Measurements from ENCODE around the gene DGKH. TPM values are rescaled to one million over a fixed set of nuclear protein-coding genes. Genes with fewer than 3 reads are reported as not detected.

DGKH gene
- total RNA-seq, 1 experiment from 2014 or later: 4.2 TPM

DNA sequence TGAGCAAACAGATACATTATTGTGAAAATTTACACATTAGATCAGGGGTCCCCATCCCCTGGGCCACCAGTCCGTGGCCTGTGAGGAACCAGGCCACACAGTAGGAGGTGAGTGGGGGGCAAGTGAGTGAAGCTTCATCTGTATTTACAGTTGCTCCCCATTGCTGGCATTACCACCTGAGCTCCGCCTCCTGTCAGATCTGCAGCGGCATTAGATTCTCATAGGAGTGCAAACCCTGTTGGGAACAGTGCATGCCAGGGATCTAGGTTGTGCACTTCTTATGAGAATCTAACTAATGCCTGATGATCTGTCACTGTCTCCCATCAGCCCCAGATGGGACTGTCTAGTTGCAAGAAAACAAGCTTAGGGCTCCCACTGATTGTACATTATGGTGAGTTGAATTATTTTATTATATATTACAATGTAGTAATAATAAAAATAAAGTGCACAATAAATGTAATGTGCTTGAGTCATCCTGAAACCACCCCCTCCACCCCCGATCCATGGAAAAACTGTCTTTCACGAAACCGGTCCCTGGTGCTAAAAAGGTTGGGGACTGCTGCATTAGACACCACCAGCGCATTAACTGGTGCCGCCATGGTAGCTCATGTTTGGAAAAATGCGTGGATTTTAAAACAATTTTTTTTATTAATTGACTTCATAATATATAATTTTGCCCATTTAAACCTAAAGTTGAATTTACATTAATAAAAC is 51.7 kb downstream of the DGKH start:
- DNase-seq (ENCODE audit: low read depth, low spot score): no peak
- in situ Hi-C loops (cut with HindIII; ENCODE audit: low pct_unique_long_range_greater_than_20kb, low sequenced_read_pairs): no loop called here

DNA sequence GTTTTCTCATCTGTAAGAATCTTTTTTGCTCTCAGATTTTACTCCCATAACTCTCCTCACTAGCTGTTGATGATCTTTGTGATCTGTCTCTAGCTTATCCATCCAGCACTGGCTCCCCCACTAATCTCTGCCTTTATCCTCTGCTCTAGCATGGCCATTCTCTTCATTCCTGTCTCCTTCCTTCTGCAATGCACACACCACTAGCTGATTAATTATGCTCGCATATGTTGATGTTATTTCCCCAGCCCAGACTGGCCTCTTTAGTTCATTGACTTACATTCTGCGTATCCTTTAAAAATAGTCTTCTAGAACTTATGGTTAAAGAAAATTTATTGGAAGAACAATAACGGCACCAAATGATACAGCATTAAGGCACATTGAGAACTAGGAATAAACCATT is 52.5 kb downstream of the DGKH start:
- in situ Hi-C loops (cut with HindIII; ENCODE audit: low pct_unique_long_range_greater_than_20kb, low sequenced_read_pairs): no loop called here
- no peak for DNase-seq (ENCODE audit: low read depth, low spot score)

DNA sequence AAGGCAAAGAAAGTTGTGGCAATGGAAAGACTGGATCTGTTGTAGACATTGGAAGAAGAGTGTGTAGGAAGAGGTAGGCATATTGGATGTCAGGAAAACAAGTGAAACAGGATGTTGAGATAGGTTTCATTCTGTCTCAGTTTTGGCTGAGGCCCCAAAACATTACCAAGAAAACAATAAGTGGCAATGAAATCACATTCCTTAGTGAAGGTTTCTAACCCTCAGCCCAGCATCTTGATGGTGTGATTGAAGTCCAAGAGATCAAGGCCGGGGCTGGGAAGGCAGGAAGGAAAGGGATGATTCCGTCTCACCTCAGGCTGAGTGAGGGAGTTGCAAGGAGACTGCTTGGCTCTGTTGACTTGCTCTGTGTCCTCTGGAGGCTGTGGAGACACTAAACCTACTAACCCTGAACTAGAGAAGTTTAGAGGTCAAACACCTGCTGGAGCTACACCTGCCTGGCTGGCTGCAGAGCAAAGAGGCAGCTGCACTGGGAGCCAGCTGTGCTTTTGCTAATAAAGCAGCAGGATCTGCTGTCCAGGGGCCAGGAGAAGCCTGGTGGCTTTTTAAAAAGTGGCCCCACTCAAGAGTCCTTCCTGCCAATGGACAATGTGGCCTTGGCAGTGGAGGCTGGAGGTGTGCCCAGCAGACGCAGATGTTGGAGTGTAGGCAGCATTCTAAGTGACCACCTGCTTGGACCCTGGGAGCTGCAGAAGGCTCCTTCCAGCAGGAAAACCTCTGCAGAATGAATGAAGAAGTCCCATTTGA is 53.6 kb downstream of the DGKH start:
- in situ Hi-C loops (cut with HindIII; ENCODE audit: low pct_unique_long_range_greater_than_20kb, low sequenced_read_pairs): no loop called here
- DNase-seq (ENCODE audit: low read depth, low spot score): no peak

DNA sequence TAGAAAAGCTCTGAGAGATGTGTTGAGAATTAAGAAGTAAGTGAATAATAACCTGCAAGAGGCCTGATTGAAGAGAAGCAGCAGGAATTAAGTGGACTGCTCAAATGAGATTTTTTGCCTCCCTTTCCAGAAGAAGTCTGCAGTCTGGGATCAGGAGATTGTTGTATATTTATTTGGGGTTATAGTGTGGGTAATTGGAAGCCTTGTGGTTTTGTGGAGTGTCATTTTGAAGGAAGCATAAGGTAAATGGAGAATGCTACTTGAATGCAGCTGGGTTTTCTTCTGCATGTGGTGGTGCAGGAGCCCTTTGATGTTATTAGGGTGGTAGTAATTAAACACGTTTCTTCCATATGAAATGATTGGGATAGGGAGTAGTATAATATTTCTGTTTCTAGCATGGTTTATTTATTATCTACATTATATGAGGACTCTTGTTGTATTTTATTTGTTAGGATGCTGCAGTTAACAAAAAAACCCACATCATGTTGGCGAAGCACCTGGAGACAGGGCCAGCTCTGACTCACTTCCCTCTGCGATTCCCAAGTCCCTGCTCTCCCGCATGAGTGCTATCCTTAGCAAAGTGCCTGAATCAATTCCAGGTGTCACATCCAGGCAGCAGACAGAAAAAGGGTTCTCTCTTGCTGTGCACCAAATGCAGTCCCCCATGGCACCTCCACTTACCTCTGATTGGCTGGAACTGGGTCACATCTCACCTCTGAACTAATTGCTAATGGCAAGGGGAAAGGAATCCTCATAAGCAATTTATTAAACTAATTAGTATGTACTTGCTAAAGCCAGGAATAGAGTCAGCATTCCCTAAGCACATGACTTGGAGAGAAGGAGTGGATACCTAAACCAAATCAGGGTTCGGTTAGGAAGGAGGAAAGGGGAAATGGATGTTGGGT is 54.8 kb downstream of the DGKH start:
- in situ Hi-C loops (cut with HindIII; ENCODE audit: low pct_unique_long_range_greater_than_20kb, low sequenced_read_pairs): no loop called here
- no peak for DNase-seq (ENCODE audit: low read depth, low spot score)

DNA sequence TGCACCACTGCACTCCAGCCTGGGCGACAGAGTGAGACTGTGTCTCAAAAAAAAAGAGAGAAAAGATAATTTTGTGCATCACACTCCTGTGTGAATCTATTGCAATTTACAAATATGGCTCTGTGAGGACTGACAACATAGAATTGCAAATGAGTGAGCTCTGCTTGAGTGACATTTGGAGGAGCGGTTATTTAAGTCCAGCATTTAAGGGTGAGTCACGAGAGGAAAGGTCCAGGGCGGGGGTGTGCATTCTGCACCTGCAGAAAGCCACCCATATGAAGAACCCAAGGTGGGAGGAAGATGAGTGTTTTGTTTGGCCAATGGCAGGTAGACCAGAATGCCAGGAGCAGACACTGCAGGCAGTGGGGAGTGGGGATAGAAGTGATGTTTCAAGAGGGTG is 58.5 kb downstream of the DGKH start:
- DNase-seq (ENCODE audit: low read depth, low spot score): no peak
- in situ Hi-C loops (cut with HindIII; ENCODE audit: low pct_unique_long_range_greater_than_20kb, low sequenced_read_pairs): no loop called here

DNA sequence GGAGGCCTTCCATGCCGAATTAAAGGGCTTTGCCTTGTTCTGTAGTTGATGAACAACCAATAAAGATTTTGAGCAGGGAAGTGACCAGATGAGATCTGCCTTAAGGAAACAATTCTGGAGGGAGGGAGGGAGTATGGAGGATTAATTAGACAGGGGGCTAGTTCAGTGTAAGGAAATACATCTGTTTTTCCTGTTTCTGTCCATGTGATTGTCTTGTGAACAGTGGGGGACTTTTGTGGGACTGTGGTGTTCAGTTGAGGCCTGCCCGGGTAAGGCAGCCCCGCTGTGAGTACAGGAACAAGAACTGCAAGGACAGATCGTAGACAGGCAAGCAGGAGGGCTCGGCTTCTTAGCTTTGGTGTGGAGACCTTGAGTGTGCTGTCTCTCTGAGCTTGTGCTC is 59.0 kb downstream of the DGKH start:
- in situ Hi-C loops (cut with HindIII; ENCODE audit: low pct_unique_long_range_greater_than_20kb, low sequenced_read_pairs): no loop called here
- no peak for DNase-seq (ENCODE audit: low read depth, low spot score)

DNA sequence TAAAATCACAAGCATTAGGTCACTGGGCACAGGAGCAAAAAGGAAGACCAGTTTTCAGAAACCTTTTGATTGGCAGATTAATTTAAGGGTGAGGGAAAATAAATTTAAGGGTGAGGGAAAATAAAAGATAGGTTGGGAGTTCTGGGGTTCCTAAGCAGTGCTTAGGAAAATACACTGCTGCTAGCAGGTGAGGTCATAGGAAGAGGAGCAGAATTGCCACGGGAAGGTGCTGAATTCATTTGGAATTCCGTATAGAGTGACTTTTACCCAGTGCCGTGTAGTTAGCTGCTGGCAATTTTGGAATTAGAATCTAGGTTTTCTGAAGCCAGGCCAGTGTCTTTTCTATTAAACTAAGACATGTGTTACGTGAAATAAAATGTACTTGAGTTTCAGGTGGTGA is 59.8 kb downstream of the DGKH start:
- in situ Hi-C loops (cut with HindIII; ENCODE audit: low pct_unique_long_range_greater_than_20kb, low sequenced_read_pairs): no loop called here
- no peak for DNase-seq (ENCODE audit: low read depth, low spot score)

DNA sequence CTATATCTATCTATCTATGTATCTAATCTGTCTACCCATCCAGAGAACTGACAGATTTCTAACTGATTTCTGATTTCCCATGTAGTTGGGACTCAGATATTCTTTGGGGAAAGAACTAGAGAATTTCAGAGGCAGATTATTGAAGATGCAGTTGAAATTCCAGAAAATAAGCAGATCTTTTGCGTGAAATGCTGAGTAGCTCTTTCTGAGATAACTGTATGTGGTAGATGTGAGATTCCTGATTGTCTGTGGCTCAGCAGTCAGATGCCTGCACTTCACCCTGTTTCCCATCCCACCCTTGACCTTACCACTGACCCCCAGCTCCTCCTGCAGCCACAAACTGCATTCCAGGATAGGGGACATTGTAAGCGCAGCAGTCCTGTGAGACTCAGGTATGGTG is 61.5 kb downstream of the DGKH start:
- DNase-seq (ENCODE audit: low read depth, low spot score): no peak
- in situ Hi-C loops (cut with HindIII; ENCODE audit: low pct_unique_long_range_greater_than_20kb, low sequenced_read_pairs): no loop called here

DNA sequence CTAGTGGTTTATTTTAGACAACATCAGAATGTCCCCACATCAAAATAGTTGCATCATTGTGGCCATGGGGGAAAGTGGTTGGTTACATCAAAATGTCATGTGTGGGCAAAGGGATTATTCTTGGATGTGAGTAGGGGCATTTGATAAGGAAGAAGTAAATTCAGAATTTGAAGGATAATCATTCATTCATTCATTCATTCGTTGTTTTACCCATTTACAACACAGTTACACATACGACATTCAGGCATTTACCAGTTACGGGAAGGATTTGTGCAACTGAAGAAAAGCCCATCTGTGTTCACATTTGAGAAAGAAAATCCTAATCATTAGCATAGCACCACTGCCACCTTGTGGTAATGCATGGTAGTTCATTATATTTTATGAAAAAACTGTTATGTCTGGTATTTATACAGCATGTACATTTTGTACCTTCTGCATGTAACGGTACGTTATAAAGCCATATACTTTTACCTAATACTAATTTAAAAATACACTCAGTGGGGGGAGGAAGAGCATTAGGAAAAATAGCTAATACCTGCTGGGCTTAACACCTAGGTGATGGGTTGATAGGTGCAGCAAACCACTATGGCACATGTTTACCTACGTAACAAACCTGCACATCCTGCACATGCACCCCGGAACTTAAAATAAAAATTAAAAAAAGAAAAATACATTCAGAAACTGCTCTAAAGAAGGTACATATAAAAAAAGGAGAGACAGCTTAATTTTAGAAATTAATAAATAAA is 62.1 kb downstream of the DGKH start:
- in situ Hi-C loops (cut with HindIII; ENCODE audit: low pct_unique_long_range_greater_than_20kb, low sequenced_read_pairs): no loop called here

DNA sequence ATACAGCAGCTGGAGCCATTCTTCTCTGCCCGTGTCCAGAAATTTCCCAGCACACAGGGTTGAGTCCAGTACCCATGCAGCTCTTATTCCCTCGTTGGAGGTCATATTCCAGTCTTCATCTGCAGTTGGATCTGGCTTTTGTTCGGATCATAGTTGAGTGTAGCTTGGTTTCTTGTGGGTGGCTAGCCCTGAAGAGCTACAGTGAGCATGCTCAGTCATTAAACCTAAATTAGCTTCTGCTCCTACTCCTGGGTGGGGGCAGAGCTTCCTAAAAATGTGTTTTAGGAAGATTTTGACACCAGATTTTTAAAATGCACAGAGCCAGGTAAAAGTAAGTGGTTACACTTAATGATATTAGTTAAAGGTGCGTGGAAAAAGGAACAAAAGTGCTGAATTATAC is 64.4 kb downstream of the DGKH start:
- in situ Hi-C loops (cut with HindIII; ENCODE audit: low pct_unique_long_range_greater_than_20kb, low sequenced_read_pairs): no loop called here

More for the DNA sequence above, 62.1 kb downstream of the DGKH start:
- peak; percentile 82 for DNase-seq (ENCODE audit: low read depth, low spot score)

DNA sequence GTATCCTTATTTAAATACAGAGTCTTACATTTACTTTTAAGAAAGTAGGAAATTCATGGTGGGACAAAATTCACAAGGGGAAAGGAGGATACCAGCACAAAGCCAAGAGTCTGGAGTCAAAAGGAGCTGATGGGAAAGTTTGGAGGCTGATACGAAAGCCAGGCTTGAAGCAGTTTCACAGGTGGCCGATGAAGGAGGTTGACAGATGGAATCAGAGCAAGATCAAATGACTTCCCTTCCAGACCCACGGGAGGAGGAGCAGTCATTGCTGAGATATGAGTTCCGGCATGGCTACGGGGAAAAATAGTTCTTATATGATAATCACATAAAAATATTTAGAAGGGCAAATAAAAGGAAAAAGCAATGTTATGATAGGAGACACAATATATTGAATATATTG is 65.0 kb downstream of the DGKH start:
- in situ Hi-C loops (cut with HindIII; ENCODE audit: low pct_unique_long_range_greater_than_20kb, low sequenced_read_pairs): no loop called here
- no peak for DNase-seq (ENCODE audit: low read depth, low spot score)

More for the DNA sequence above, 64.4 kb downstream of the DGKH start:
- DNase-seq (ENCODE audit: low read depth, low spot score): no peak

DNA sequence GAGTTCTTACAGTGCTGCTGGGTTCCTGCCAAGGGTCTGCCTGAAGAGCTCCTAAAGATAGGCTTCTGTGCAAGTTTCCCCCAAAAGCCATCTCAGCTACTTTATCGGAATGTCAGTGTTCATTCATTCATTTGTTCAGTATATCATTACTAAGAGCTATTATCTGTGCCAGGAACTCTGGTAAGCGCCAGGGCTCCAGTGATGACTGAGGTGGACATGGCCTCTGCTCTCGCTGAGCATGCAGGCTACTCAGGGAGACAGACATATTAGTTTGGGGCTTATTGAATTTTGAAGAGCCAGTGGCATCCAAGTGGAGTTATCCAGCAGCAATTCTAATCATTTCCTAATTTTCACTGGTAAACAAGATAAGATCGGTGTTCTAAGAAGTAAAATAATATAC is 65.8 kb downstream of the DGKH start:
- no peak for DNase-seq (ENCODE audit: low read depth, low spot score)
- in situ Hi-C loops (cut with HindIII; ENCODE audit: low pct_unique_long_range_greater_than_20kb, low sequenced_read_pairs): no loop called here

DNA sequence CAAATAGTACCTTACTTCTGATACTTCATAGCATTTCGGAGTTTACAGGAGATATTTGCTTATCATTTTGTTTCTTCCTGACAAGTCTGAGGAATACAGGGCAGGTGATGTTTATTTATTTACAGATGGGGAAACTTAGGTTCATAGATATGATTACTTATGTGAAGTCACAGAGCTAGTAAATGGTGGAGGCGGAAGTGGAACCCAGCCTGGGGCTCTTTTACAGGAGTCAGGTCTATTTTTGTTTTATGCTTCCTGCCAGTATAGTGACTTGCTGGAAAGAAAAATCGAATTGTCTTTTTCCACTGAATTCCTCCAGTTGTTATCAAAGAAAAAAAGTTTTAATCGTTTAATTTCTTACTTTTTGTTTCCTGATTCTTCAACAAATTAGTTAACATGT is 66.5 kb downstream of the DGKH start:
- DNase-seq (ENCODE audit: low read depth, low spot score): no peak
- in situ Hi-C loops (cut with HindIII; ENCODE audit: low pct_unique_long_range_greater_than_20kb, low sequenced_read_pairs): no loop called here

DNA sequence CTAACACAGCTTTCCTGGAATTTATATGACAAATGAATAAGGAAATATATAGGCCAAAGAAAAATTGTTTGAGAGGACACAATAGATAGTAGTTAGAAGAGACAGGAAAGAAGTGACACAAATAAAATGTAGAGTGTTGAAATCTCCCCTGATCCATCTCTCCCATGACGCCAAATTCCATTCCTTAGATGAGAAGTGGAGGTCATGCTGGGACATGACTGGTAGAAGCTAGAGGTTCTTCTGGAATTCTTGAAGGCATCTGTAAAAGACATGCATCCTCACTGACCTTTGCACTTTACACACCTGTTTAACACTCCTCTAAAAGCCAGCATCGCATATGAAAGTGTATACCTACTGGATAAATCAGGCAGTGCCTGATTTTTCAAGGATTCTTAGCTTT is 67.8 kb downstream of the DGKH start:
- no peak for DNase-seq (ENCODE audit: low read depth, low spot score)
- in situ Hi-C loops (cut with HindIII; ENCODE audit: low pct_unique_long_range_greater_than_20kb, low sequenced_read_pairs): no loop called here

DNA sequence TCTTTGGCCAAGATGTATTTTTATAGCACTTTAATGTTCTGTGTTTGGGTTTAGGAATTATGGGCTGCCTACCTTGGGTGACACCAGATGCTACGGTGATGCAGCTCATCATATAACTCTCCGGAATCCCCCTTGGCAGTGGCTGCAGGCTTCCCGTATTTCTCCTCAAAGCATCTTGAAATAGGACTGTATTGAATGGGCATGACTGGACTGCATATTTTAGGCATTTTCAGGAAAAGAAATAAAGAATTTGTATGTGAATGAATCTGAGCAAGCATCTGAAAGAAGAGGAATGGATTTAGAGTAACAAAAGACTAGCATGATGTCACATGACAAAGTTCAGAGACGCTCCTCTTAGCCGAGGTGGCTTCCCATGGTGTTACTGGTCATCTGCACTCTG is 70.6 kb downstream of the DGKH start:
- in situ Hi-C loops (cut with HindIII; ENCODE audit: low pct_unique_long_range_greater_than_20kb, low sequenced_read_pairs): no loop called here
- DNase-seq (ENCODE audit: low read depth, low spot score): no peak

DNA sequence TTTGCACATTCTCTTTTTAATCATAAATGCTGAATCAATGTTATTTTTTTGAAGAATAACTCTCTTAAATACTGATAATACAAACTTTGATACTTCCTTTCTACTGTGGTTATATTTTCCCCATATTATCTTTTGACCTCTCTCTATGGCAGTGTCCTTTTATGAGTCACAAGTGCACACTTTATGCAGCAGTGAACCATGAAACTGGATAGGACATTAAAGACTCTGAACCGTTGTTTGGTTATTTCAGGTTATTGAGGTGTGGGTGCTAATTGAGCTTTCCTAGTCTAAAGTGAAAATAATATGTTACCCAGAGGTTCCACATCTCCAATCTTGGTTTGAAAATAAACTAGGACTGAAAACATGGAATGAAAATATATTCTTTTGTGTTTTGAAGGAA is 71.4 kb downstream of the DGKH start:
- in situ Hi-C loops (cut with HindIII; ENCODE audit: low pct_unique_long_range_greater_than_20kb, low sequenced_read_pairs): no loop called here

DNA sequence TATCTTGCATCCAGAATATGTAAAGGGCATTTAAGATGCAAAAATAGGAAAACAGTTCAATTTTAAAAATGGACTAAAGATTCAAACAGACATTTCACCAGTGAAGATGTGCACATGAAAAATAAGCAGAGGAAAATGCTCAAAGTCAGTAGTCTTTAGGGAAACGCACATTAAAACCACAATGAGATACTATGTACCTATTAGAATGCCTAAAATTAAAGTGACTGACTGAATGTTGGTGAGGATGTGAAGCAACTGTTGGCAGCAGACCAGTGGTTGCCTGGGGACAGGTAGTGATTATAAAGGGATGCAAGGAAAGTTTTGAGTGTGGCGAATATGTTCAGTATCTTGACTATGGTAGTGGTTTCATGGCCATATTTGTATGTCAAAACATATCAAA is 75.2 kb downstream of the DGKH start:
- in situ Hi-C loops (cut with HindIII; ENCODE audit: low pct_unique_long_range_greater_than_20kb, low sequenced_read_pairs): no loop called here
- no peak for DNase-seq (ENCODE audit: low read depth, low spot score)

More for the DNA sequence above, 71.4 kb downstream of the DGKH start:
- no peak for DNase-seq (ENCODE audit: low read depth, low spot score)

DNA sequence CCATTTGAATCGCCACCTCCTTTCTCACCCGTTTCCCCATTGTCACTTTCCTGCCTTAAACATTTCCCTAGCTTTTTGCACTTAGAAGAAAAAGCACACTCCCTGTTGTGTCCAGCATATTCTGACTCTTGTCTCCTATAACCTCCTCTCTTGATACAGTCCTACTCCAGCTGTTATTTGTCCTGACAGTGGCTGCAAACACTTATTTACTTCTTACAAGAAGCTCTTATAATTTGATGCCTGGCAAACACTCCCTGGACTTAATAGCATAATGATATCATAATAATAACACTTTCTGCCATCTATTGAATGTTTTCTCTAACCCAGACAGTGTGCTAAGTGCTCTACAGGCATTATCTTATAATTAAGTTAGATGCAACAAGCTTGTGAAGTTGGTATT is 76.6 kb downstream of the DGKH start:
- in situ Hi-C loops (cut with HindIII; ENCODE audit: low pct_unique_long_range_greater_than_20kb, low sequenced_read_pairs): no loop called here
- DNase-seq (ENCODE audit: low read depth, low spot score): no peak

All from SK-MEL-5 (cell line).